Activated naive CD8-positive, alpha-beta T cell treated with anti-CD3 and anti-CD28 coated beads, Interleukin-2, amount 50 U/mL, for 16 hours (primary cell): Measurements from ENCODE around the gene SPNS1.
"Not testable (repeated sequence)": the region's sequence is repeated elsewhere in the genome, so short reads cannot be mapped to it uniquely, and the experiment has no call there.

ENCODE experiments used
- DNase-seq: peaks from one replicate; pipeline ENCODE4 v3.0.0-alpha.2; 2020; ENCODE audit warnings: low read depth, low spot score

SPNS1 gene

DNA sequence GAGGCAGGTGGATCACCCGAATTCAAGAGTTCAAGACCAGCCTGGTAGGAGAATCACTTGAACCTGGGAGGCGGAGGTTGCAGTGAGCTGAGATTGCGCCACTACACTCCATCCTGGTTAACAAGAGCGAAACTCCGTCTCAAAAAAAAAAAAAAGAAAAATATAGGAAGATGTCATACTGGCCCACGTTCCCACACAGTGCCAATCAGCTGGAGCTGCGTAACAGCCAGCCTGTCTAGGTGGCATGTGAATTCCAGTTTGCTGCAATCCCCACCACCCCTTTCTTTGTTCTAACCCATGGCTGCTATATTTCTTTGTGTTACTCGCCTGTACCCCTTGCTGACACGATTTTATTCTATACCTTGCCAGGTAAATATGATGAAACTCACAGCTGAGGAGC, 16.4 kb upstream of the SPNS1 start:
- DNase-seq = no peak

DNA sequence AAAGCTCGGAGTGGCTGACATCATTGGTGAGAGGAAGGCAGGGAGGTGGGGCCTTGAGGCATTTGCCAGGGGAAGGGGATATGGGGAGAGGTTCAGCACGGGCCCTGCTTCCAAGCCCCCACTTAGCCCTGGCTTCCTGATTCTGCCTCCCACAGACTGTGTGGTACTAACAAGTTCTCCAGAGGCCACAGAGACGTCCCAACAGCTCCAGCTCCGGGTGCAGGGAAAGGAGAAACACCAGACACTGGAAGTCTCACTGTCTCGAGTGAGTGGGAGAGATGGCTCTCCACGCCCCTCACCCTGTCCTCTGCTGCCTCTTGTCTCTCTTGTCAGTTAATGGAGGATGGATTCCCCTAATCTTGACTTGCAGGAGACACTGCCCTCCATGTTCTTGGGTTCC, 15.7 kb upstream of the SPNS1 start:
- no peak for DNase-seq

DNA sequence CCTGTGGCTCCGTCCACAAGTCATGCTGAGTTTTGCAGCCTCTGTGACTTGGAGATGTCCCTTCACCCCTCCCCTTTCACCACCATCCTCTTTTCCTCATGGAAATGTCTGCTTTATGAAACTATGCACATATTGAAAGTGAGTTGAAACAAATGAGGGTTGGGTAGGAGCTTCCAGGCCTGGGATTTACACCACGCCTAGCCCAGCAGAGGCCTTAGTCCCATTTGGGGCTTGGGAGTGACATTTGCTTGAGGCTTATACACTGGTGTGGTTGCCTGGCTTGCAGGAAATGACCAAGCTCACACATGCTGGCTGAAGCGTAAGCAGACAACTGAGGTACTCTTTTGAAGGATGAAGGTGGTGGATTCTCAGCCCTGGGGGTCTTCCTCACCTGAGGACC, 10.5 kb upstream of the SPNS1 start:
- no peak for DNase-seq

DNA sequence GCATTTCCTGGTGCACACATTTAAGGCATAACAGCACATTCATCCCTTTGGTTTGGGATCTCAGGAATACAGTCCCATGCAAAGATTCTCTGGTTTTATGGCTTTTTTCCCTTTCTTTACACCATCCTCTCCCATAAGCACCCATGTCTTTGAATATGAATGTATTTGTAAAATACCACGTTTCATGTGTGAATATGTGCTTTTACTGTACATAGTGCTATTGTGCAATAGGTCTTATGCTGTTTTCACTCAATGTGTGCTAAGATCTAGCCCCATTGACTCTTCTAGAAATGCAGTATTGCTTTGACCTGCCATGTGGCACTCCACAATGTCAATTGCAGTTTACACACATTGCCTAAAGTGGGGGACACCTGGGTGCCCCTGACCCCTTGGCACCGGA, 10.1 kb upstream of the SPNS1 start:
- no peak for DNase-seq

DNA sequence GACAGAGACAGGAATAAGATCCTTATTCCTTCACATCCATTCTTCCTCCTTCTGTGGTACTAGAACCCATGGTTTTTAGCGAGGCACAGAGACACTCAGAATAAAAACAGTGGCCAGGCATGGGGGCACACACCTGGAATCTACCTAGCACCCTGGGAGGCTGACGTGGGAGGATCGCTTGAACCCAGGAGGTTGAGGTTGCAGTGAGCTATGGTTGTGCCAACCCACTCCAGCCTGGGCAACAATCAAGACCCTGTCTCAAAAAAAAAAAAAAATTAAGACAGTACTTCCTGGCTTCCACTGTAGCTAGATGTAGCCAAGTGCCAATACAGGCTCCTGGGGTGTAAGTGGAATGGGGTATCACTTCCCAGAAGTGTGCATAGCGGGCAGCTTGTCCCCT, 7.4 kb upstream of the SPNS1 start:
- DNase-seq = no peak

DNA sequence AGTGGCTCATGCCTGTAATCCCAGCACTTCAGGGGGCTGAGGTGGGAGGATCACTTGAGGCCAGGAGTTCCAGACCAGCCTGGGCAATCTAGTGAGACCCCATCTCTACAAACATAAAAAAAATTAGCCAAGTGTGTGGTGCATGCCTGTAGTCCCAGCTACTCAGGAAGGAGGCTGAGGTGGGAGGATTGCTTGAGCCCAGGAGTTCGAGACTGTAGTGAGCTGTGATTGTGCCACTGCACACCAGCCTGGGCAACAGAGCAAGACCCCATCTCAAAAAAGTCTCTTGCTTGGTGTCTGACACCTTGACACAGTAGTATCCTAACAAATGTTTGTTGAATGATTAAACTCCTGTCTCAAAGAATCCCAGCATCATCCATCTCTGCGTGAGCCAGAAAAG, 4.9 kb upstream of the SPNS1 start:
- DNase-seq = not testable (repeated sequence)

DNA sequence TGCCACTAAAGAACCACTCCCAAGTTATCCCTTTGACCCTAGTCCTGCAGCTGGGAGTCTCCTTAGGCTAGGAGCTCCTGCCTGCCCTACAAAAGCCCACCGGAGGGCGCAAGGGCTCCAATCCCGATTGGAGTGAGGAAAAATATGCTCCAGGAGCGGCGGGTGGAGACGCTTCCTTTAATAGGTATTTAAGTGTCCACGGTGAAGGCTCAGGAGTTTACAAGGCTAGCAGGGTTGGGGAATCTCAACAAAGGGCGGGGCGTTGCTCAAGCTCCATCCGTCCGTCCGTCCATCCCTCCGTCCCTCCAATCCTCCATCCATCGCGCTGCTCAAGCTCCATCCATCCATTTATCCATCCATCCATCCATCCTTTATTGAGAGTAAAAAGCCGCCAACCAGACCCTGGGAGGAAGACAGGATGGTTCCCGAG, 556 bp upstream of the SPNS1 start:
- no peak for DNase-seq

DNA sequence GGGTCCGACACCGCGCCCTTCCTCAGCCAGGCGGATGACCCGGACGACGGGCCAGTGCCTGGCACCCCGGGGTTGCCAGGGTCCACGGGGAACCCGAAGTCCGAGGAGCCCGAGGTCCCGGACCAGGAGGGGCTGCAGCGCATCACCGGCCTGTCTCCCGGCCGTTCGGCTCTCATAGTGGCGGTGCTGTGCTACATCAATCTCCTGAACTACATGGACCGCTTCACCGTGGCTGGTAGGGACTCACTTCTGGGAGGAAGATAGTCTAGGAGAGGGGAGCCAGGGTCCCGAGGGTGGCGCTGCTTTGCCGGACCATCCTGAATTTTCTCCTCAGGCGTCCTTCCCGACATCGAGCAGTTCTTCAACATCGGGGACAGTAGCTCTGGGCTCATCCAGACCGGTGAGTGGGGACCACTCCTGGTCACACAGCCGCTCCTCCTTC, 601 bp downstream of the SPNS1 start:
- no peak for DNase-seq

DNA sequence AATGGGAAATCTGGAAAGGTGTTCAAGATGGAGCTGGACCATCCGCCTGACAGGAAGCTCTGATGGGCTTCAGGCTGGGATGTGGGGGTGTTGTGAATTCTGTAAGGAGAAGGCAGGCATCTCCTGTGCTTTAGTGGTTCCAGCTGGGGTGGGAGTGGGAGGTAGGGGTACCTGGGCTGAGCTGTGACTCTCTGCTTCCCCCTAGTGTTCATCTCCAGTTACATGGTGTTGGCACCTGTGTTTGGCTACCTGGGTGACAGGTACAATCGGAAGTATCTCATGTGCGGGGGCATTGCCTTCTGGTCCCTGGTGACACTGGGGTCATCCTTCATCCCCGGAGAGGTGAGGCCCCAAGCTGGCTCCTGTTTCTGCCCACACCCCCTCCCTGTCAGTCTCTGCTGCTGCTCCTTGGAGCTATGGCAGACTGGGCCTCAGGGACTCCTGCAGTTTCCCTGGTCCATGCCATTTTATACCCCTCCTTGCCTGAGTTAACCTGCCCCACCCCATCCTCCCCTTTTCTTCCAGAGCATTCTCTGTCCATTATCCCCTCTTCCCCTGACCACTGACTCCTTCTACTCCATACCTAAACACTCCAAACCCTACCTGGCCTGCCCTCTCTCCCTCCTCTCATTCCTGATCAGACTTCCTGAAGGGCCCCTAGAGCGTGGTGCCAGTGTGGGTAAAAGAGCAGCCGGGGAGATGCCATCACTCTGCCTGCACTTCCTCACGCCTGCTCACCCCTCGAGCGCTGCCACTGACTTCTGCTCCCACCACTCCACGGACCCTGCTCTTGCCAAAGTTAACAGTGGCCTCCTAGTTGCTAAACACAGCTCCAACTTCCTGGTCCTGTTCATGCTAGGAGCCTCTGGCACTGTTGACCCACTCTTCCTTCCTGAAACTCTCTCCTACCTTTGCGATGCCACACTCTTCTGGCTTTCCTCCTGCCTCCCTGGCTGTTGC, 3.4 kb downstream of the SPNS1 start:
- no peak for DNase-seq

DNA sequence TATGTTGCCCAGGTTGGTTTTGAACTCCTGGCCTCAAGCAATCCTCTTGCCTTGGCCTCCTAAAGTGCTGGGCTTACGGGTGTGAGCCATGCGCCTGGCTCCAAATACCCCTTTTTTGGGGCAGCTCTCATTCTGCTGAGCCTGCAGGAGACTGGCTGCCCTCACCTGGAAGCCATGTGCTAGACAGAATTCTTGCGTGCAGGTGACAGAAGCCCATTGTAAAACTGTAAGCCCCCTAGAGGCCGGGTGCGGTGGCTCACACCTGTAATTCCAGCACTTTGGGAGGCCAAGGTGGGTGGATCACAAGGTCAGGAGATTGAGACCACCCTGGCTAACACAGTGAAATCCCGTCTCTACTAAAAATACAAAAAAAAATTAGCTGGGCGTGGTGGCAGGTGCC, 5.8 kb downstream of the SPNS1 start:
- DNase-seq = not testable (repeated sequence)

DNA sequence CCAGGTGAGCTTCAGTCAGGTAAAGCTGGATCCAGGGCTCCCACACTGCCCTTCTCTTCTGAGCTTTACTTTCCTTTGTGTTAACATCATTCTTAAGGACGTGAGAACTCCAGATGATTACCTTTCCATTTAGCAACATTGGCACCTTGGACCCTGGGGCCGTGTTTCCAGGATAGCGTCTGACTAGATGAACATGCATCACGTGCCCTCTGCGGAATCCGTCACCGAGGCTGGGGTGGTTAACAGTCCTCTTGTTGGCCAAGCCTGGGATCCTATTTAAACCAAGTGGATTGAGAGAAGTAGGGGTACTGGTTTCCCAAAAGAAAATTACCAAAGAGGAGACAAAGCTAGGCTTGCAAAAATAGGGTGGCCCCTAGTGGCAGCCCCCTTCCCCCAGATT, 6.4 kb downstream of the SPNS1 start:
- no peak for DNase-seq

DNA sequence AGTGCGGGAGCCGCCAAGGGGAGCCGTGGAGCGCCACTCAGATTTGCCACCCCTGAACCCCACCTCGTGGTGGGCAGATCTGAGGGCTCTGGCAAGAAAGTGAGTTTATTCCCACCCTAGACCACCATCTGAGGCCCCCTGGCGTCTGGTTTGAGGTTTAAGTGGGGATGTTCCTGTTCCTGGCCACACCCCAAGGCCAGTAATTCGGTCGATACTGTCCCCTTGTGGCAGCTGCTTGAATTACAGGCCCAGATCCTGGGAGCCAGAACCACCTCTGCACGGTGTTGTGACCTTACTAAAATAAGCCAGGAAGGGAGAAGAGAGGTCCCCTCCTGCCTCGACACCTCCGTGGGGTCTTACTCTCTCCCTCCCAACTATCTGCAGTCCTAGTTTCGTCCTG, 6.9 kb downstream of the SPNS1 start:
- DNase-seq = no peak

DNA sequence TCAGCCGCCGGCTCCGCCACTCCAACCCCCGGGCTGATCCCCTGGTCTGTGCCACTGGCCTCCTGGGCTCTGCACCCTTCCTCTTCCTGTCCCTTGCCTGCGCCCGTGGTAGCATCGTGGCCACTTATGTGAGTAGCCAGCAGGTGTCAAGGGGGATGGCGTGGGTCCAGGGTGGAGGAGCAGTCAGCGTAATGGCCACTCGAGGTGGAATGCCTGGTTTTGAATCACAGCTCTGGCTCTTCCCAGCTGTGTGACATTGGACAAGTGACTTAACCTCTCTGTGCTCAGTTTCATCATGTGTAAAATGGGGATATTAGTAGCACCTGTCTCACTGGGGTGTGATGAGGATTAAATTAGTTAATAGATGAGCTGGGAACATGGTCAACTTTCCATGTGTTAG, 7.8 kb downstream of the SPNS1 start:
- DNase-seq = no peak

DNA sequence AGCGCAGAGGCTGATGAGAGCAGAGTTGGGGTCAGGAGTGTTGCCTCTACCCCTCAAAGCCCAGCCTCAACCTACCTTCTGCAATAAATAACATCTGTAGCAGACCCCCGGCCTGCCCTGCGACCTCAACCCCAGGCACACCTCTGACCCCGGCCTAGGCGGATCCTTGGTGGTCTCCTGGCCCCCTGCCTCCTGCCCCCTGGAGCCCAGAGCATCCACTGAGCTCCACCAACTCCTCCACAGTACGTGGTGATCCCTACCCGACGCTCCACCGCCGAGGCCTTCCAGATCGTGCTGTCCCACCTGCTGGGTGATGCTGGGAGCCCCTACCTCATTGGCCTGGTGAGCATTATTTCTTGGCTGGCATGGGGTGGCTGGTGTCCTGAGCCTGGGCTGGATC, 8.4 kb downstream of the SPNS1 start:
- no peak for DNase-seq

DNA sequence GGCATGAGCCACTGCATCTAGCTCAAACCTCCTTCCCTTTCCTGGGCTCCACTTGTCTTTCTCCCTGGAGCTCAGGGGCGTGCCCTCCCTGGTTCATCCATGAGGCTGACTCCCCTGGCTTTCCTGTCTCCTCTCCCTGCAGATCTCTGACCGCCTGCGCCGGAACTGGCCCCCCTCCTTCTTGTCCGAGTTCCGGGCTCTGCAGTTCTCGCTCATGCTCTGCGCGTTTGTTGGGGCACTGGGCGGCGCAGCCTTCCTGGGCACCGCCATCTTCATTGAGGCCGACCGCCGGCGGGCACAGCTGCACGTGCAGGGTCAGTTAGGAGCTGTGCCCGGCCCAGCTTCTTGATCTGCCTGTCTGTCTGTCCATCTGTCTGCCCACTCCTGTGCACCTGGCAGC, 9.1 kb downstream of the SPNS1 start:
- DNase-seq = no peak

DNA sequence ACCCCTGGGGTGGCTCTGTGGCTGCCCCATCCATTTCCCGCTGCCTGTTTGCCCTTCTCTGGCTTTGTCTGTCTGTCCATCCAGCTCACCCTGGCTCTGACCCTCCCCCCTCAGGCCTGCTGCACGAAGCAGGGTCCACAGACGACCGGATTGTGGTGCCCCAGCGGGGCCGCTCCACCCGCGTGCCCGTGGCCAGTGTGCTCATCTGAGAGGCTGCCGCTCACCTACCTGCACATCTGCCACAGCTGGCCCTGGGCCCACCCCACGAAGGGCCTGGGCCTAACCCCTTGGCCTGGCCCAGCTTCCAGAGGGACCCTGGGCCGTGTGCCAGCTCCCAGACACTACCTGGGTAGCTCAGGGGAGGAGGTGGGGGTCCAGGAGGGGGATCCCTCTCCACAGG, 9.5 kb downstream of the SPNS1 start:
- DNase-seq = no peak

DNA sequence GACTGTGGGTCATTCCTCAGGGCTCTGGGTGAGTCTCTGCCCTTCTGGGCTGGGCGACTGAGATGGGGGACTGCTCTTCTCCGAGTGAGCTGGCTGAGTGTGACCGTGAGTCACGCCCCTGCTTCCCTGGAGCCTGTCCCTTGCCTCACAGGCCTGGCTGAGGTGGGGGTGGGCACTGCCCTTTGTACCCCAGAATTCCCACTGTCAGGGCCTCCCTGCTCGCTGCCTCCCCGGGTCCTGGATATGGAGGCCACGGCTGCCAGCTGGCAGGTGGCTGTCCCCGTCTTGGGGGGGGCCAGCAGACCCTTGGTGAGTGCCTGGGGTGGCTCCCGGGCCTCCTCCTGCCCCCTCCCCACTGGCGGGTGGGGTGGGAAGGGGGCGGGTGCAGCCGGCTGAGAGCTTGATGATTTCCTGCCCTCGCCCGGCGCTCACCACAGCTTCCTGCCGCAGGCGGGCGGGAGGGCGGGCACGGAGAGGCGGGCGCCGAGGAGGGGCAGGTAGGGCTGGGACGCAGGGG, 10.1 kb downstream of the SPNS1 start, which contains the start of gene LAT:
LAT (plus strand) TSS at position 434 of the 517 bp plus-strand sequence. CDS start 366 bp downstream, outside the sequence.
- no peak for DNase-seq

DNA sequence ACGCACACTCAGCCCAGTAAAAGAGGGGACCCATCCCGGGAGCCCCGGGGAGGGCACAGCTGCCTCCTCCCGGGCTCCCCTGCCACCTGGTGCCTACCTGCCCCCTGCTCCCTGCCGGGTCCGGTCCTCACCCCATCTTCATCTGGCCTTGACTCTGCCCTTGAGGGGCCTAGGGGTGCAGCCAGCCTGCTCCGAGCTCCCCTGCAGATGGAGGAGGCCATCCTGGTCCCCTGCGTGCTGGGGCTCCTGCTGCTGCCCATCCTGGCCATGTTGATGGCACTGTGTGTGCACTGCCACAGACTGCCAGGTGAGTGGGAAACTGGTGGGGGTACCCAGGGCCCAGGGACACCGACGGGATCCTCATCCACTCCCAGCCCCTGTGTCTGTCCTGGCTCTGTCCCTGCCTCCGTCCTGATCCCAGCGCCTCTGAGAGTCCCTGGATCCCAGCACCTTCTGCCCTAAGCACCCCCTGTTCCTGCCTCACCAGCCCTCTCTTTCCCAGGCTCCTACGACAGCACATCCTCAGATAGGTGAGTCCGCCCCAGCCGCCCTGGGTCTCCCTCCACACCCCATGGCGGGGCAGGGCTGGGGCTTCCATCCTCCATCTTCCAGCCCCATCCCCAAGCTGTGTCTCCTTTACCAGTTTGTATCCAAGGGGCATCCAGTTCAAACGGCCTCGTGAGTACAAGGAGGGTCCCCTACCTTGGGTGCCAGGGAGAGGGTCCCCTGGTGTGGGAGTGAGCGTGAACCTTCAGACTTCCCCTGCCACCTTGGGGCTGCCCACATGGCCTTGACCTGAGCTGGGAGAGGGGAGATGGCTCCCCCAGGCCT, 10.8 kb downstream of the SPNS1 start:
- DNase-seq = no peak

DNA sequence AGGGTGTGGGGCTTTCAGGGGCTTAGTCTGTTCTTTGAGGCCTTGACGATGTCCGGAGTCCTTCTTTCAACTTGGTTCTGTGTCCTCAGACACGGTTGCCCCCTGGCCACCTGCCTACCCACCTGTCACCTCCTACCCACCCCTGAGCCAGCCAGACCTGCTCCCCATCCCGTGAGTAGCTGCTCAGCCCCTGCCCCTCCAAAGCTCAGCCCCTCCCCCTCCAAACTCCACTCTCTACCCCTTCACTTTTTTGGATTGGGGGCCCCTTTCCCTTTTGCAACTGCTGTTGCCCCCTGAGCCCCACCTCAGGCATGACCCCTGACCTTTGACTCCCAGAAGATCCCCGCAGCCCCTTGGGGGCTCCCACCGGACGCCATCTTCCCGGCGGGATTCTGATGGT, 11.5 kb downstream of the SPNS1 start:
- no peak for DNase-seq

DNA sequence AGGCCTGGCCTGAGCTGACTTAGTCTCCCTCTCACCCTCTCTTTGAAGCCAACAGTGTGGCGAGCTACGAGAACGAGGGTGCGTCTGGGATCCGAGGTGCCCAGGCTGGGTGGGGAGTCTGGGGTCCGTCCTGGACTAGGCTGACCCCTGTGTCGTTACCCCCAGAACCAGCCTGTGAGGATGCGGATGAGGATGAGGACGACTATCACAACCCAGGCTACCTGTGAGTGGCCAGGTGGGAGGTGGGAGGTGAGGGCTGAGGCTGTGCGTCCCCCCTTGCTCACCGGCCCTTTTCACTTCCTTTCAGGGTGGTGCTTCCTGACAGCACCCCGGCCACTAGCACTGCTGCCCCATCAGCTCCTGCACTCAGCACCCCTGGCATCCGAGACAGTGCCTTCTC, 11.9 kb downstream of the SPNS1 start:
- DNase-seq = no peak

DNA sequence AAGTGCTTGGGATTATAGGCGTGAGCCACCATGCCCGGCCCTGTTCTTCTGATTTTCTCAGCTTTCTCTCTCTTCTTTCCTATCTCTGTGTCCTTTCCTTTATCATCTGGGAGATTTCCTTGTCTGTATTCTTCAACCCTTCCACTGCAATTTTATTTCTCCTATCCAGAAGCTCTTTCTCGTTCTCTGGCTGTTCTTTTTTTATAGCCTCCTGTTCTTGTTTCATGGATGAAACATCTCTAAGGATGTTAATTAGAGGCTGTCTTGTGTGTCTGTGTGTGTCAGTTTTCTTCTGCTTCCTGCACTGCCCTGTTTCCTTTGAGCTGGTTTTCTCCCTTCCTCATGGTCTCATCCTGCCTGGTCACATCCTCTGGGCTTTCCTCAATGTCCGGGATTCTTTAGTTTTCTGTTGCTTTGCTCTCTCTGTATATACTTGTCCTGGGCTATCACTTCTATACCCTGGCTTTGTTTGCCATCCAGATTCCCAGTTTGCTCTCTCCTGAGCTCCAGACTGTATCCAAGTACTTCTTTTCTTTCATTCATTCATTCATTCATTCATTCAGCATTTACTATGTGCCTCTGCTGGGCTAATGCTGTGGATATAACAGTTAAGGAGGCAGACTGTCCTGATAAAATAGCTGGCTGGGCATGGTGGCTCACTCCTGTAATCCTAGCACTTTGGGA, 12.7 kb downstream of the SPNS1 start:
- no peak for DNase-seq

DNA sequence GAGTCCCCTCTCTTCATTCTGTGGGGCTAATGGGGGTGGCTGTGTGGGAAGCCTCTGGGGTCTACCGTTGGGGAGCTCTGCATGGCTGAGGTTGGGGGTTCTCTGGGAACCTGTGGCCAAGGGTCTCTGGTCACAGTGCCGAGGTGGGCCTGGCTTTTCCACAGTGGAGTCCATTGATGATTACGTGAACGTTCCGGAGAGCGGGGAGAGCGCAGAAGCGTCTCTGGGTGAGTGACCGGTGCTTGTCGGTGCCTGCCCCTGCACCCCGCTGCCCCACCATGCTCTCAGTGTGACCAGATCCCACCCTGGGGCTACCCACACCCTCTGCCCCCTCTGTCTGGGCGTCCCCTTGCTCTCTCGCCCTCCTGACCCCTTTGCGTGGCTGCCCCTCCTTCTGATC, 14.8 kb downstream of the SPNS1 start:
- no peak for DNase-seq
